ENCODE data around the gene RNF115. TPM values are rescaled to one million over a fixed set of nuclear protein-coding genes. Genes with fewer than 3 reads are reported as not detected.

Gene RNF115
- total RNA-seq, 1 donor from 2014 or later, result 14.2 TPM

DNA sequence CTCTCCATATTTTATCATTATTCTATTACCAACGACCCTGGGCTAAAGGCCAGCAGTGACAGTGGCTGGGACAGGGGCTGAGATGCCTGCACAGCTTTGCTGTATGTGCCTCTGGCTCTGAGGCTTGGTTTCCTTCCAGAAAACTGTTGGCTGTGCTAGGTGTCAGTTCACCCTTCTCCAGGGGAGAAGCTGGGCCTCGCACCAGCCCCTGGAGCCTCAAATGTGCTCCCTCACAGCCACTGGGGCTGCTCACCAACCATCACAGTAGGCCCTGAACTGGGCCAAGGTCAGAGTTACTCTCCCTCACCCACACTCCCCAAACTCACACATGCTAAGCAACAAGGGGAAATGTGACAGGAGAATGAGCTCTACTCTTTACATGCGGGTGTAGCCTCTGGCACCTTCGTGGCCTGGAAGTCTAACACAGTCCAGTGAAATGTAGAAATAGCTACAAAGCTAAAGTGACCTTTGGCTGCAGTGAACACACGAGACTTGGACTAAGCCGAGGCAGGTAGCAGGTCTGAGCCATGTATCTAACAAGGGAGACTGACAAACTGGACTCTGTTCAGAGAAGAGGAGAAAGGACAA lies 109.3 kb downstream of the RNF115 start:
- intact Hi-C loops (cut with DNase I), result no loop called here
- ATAC-seq (no peak), DNase-seq (no peak)
- no peak overlapping the region for H3K4me3 ChIP-seq
- H3K36me3 ChIP-seq, result no peaks in the 10 kb centered on the region
- no peaks in the 10 kb centered on the region for H3K9me3 ChIP-seq
- H3K27me3 ChIP-seq (ENCODE audit: low read depth), result no peaks in the 10 kb centered on the region
- H3K27ac ChIP-seq, result no peak overlapping the region
- no peaks in the 10 kb centered on the region for H3K4me1 ChIP-seq
- TF ChIP-seq, protein P1, sequence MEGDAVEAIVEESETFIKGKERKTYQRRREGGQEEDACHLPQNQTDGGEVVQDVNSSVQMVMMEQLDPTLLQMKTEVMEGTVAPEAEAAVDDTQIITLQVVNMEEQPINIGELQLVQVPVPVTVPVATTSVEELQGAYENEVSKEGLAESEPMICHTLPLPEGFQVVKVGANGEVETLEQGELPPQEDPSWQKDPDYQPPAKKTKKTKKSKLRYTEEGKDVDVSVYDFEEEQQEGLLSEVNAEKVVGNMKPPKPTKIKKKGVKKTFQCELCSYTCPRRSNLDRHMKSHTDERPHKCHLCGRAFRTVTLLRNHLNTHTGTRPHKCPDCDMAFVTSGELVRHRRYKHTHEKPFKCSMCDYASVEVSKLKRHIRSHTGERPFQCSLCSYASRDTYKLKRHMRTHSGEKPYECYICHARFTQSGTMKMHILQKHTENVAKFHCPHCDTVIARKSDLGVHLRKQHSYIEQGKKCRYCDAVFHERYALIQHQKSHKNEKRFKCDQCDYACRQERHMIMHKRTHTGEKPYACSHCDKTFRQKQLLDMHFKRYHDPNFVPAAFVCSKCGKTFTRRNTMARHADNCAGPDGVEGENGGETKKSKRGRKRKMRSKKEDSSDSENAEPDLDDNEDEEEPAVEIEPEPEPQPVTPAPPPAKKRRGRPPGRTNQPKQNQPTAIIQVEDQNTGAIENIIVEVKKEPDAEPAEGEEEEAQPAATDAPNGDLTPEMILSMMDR (IDR thresholded peaks at IDR 0.05), result no peak

DNA sequence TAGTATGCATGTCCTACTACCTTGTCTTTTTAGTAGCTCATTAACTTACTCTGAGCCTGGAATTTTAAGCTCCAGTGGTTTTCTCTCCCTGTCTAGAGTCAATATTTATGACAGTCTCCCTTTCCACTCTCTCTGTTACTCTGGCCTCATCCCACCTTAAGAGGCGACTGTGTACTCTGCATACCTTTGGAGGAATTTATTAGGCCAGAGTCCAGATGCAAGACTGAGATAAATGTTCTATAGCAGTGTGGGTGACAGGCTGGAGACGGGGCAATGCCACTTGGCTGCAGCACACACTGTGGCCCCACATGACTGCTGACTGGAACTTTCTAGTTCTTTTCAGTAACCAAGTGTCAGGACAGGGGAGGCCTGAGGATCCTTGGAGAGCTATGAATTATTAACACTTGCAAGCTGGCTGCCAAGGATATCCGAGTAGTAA lies 112.7 kb downstream of the RNF115 start:
- no peak overlapping the region for H3K27ac ChIP-seq
- no peaks in the 10 kb centered on the region for H3K9me3 ChIP-seq
- no peak for DNase-seq
- TF ChIP-seq, protein P1 (IDR thresholded peaks at IDR 0.05), result no peak
- peak in 1 of 2 donors; percentile 28 for ATAC-seq
- H3K4me1 ChIP-seq, result no peaks in the 10 kb centered on the region
- H3K36me3 ChIP-seq, result no peaks in the 10 kb centered on the region
- H3K27me3 ChIP-seq (ENCODE audit: low read depth), result no peaks in the 10 kb centered on the region
- H3K4me3 ChIP-seq, result no peak overlapping the region
- intact Hi-C loops (cut with DNase I), result no loop called here

DNA sequence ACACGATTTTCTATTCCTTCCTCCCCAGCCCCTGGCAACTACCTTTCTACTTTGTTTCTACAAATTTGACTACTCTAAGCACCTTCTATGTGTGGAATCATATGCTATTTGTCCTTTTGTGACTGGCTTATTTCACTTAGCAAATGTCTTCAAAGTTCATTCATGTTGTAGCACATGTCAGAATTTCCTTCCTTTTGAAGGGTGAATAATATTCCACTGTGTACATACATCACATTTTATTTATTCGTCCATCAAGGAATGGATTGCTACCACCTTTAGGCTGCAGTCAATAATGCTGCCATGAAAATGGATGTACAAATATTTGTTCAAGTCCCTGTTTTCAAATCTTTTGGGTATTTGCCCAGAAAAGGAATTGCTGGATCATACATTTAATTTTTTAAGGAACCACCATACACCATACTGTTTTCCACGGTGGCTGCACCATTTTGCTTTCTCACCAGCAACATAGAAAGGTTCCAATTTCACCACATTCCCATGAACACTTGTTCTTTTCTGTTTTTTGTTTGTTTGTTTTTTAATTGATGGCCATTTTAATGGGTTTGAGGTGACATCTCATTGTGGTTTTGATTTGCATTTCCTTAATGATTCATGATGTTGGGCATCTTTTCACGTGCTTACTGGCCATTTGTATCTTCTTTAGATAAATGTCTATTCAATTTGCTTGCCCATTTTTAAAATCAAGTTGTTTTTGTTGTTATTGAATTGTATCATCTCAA lies 113.4 kb downstream of the RNF115 start:
- Histone ChIP-seq H3K4me3 (no peak overlapping the region), H3K36me3 (no peaks in the 10 kb centered on the region), H3K4me1 (no peaks in the 10 kb centered on the region), H3K27ac (no peak overlapping the region), H3K9me3 (no peaks in the 10 kb centered on the region), H3K27me3 (ENCODE audit: low read depth) (no peaks in the 10 kb centered on the region)
- ATAC-seq (no peak), DNase-seq (no peak)
- TF ChIP-seq, protein P1 (IDR thresholded peaks at IDR 0.05), result no peak
- intact Hi-C loops (cut with DNase I), result no loop called here

DNA sequence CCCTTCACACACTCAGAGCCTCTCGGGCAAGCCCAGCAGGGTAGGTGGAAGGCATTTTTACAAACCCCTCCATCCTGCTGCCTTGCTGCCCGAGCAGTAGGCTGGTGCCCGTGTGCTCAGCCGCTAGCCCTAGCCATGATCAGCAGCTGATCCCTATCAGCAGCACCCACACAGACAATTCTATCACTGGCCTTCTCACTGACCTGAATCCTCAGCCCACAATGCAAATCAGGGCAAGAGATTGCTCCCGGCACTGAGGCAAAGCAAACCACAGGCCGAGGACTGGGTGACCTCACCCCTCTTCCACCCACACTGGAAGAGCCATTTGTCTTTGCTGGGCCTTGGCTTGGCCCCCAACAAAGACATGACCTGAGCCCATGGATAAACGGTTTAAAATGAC lies 115.8 kb downstream of the RNF115 start:
- no peaks in the 10 kb centered on the region for H3K36me3 ChIP-seq
- no peak overlapping the region for H3K27ac ChIP-seq
- H3K4me1 ChIP-seq, result no peaks in the 10 kb centered on the region
- ATAC-seq (peak in 1 of 2 donors; percentile 30), DNase-seq (no peak)
- TF ChIP-seq, protein P1 (IDR thresholded peaks at IDR 0.05), result no peak
- H3K4me3 ChIP-seq, result no peak overlapping the region
- intact Hi-C loops (cut with DNase I), result no loop called here
- H3K27me3 ChIP-seq (ENCODE audit: low read depth), result no peaks in the 10 kb centered on the region
- no peaks in the 10 kb centered on the region for H3K9me3 ChIP-seq

DNA sequence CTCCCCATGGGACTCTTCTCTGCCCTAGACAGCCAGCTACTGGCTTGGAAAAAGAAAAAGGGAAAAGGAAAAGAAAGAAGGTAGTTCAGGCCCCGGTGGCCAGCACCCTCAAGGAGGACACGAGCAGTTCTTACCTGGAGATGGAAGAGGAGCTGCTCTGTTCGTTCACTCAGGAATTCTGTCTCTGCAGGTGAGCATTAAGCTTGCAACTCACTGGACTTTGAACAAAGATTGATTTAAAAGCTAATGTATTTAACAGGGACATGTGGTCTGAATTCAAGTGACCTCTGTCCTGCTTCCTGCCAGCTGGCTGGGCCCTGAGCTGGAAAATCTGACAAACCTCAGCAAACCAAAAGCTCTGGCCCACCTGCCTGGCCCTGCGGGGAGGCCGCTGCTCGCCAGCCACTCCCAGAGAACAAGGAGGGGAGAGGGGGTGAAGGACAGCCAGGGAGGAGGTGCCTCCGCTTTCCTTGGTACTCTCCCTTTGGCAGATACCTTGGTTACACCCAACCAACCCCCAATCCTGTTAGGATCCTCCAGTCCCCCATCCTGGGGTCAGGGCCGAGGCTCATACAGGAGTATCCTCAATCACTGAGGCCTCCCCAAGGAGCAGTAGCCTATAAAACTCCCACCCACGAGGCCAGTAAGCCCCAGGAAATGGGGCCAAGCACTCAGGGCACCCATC lies 116.6 kb downstream of the RNF115 start, which contains the start of gene PDZK1:
PDZK1 (minus strand) TSS at position 186 of the 685 bp plus-strand sequence. CDS start 19,347 bp downstream, outside the sequence.
- H3K9me3 ChIP-seq, result no peaks in the 10 kb centered on the region
- H3K27me3 ChIP-seq (ENCODE audit: low read depth), result no peaks in the 10 kb centered on the region
- intact Hi-C loops (cut with DNase I), result no loop called here
- ATAC-seq (peak in 1 of 2 donors; percentile 23), DNase-seq (no peak)
- H3K4me1 ChIP-seq, result no peaks in the 10 kb centered on the region
- no peak within 1 kb of the TSS for H3K27ac ChIP-seq
- no peak within 1 kb of the TSS for H3K4me3 ChIP-seq
- no peaks in the 10 kb centered on the region for H3K36me3 ChIP-seq
- TF ChIP-seq, protein P1 (IDR thresholded peaks at IDR 0.05), result no peak

Data from lower lobe of right lung (tissue), 2 donors.